Measurements from ENCODE around the gene TSHZ1. TPM values are rescaled to one million over a fixed set of nuclear protein-coding genes. Genes with fewer than 3 reads are reported as not detected.

The TSHZ1 gene
- total and polyA plus RNA-seq, 2 donors from 2014 or later, result 7.0 to 31.3 TPM

- FAIRE-seq (no peak), DNase-seq (no peak)
- Histone ChIP-seq H3K9ac (ENCODE audit: low read length in 3 of 3) (no peak overlapping the region), H3K4me3 (ENCODE audit: low read length in 3 of 3) (no peak overlapping the region), H3K9me3 (ENCODE audit: control insufficient read depth in 2 of 3, insufficient read depth in 1 of 3, low read length in 3 of 3) (no peaks in the 10 kb centered on the region), H3K4me1 (ENCODE audit: control insufficient read depth in 2 of 3, insufficient read depth in 2 of 3, low read depth in 1 of 3, low read length in 3 of 3) (no peaks in the 10 kb centered on the region), H3K27ac (ENCODE audit: low read depth in 2 of 2, low read length in 2 of 2) (no peak overlapping the region), H3K36me3 (ENCODE audit: control insufficient read depth in 2 of 3, insufficient read depth in 3 of 3, low read length in 3 of 3) (peaks cover 0 to 12% (median 6%) of the 10 kb centered on the region in 3 donors), H3K27me3 (ENCODE audit: control insufficient read depth, insufficient read depth, low read length) (no peaks in the 10 kb centered on the region)
- TF ChIP-seq, protein P1, sequence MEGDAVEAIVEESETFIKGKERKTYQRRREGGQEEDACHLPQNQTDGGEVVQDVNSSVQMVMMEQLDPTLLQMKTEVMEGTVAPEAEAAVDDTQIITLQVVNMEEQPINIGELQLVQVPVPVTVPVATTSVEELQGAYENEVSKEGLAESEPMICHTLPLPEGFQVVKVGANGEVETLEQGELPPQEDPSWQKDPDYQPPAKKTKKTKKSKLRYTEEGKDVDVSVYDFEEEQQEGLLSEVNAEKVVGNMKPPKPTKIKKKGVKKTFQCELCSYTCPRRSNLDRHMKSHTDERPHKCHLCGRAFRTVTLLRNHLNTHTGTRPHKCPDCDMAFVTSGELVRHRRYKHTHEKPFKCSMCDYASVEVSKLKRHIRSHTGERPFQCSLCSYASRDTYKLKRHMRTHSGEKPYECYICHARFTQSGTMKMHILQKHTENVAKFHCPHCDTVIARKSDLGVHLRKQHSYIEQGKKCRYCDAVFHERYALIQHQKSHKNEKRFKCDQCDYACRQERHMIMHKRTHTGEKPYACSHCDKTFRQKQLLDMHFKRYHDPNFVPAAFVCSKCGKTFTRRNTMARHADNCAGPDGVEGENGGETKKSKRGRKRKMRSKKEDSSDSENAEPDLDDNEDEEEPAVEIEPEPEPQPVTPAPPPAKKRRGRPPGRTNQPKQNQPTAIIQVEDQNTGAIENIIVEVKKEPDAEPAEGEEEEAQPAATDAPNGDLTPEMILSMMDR (IDR thresholded peaks at IDR 0.05; ENCODE audit: borderline replicate concordance, extremely low read depth, insufficient read depth), result no peak
- intact Hi-C loops (cut with DNase I), result no loop called here
Observed at GRCh38 chr18:75291460-75291859, 80.9 kb downstream of the TSHZ1 start.

- TF ChIP-seq, protein P1 (IDR thresholded peaks at IDR 0.05; ENCODE audit: borderline replicate concordance, extremely low read depth, insufficient read depth), result no peak
- Histone ChIP-seq H3K36me3 (ENCODE audit: control insufficient read depth in 2 of 3, insufficient read depth in 3 of 3, low read length in 3 of 3) (peaks cover 0 to 4% (median 0%) of the 10 kb centered on the region in 3 donors), H3K4me1 (ENCODE audit: control insufficient read depth in 2 of 3, insufficient read depth in 2 of 3, low read depth in 1 of 3, low read length in 3 of 3) (no peaks in the 10 kb centered on the region), H3K27me3 (ENCODE audit: control insufficient read depth, insufficient read depth, low read length) (no peaks in the 10 kb centered on the region), H3K27ac (ENCODE audit: low read depth in 2 of 2, low read length in 2 of 2) (no peak overlapping the region), H3K9ac (ENCODE audit: low read length in 3 of 3) (no peak overlapping the region), H3K4me3 (ENCODE audit: low read length in 3 of 3) (no peak overlapping the region), H3K9me3 (ENCODE audit: control insufficient read depth in 2 of 3, insufficient read depth in 1 of 3, low read length in 3 of 3) (no peaks in the 10 kb centered on the region)
- intact Hi-C loops (cut with DNase I), result no loop called here
- FAIRE-seq (no peak), DNase-seq (no peak)
Observed at GRCh38 chr18:75293591-75293990, 83.0 kb downstream of the TSHZ1 start.

GRCh38 chr18:75297731-75298130 lies 87.1 kb downstream of the TSHZ1 start:
- DNase-seq (no peak), FAIRE-seq (no peak)
- H3K27me3 ChIP-seq (ENCODE audit: control insufficient read depth, insufficient read depth, low read length), result no peaks in the 10 kb centered on the region
- H3K4me1 ChIP-seq (ENCODE audit: control insufficient read depth in 2 of 3, insufficient read depth in 2 of 3, low read depth in 1 of 3, low read length in 3 of 3), result no peaks in the 10 kb centered on the region
- no peak overlapping the region for H3K4me3 ChIP-seq (ENCODE audit: low read length in 3 of 3)
- TF ChIP-seq, protein P1 (IDR thresholded peaks at IDR 0.05; ENCODE audit: borderline replicate concordance, extremely low read depth, insufficient read depth), result no peak
- H3K27ac ChIP-seq (ENCODE audit: low read depth in 2 of 2, low read length in 2 of 2), result no peak overlapping the region
- H3K9ac ChIP-seq (ENCODE audit: low read length in 3 of 3), result no peak overlapping the region
- H3K9me3 ChIP-seq (ENCODE audit: control insufficient read depth in 2 of 3, insufficient read depth in 1 of 3, low read length in 3 of 3), result no peaks in the 10 kb centered on the region
- intact Hi-C loops (cut with DNase I), result no loop called here
- no peaks in the 10 kb centered on the region for H3K36me3 ChIP-seq (ENCODE audit: control insufficient read depth in 2 of 3, insufficient read depth in 3 of 3, low read length in 3 of 3)
